ENCODE results near the gene NCAPH2.

Gene NCAPH2

GRCh38 chr22:50548921-50549790 lies 41.1 kb downstream of the NCAPH2 start:
- no peak for DNase-seq (ENCODE audit: low spot score)

- no peak for DNase-seq (ENCODE audit: low spot score)
Measured at GRCh38 chr22:50550395-50550794, 42.4 kb downstream of the NCAPH2 start.

- DNase-seq (ENCODE audit: low spot score) = no peak
Measured at GRCh38 chr22:50551160-50551752, 43.2 kb downstream of the NCAPH2 start.

- no peak for DNase-seq (ENCODE audit: low spot score)
Measured at GRCh38 chr22:50553310-50553709, 45.3 kb downstream of the NCAPH2 start.

GRCh38 chr22:50556703-50557102 lies 48.7 kb downstream of the NCAPH2 start:
- DNase-seq (ENCODE audit: low spot score) = no peak

GRCh38 chr22:50560034-50560433 lies 52.0 kb downstream of the NCAPH2 start:
- DNase-seq (ENCODE audit: low spot score) = no peak

GRCh38 chr22:50561401-50562358 lies 53.7 kb downstream of the NCAPH2 start:
- DNase-seq (ENCODE audit: low spot score) = no peak

- DNase-seq (ENCODE audit: low spot score) = peak; percentile 88
Measured at GRCh38 chr22:50562523-50563412, 54.7 kb downstream of the NCAPH2 start, which contains the start of gene SYCE3. TSS of gene SYCE3 (minus strand) at chr22:50562919. CDS start at chr22:50556405, 6,514 bp downstream.

GRCh38 chr22:50563413-50564160 lies 55.6 kb downstream of the NCAPH2 start:
- no peak for DNase-seq (ENCODE audit: low spot score)

GRCh38 chr22:50564289-50564688 lies 56.3 kb downstream of the NCAPH2 start:
- no peak for DNase-seq (ENCODE audit: low spot score)

GRCh38 chr22:50567721-50568252 lies 59.8 kb downstream of the NCAPH2 start:
- DNase-seq (ENCODE audit: low spot score) = no peak

GRCh38 chr22:50568626-50569025 lies 60.6 kb downstream of the NCAPH2 start:
- DNase-seq (ENCODE audit: low spot score) = no peak

- no peak for DNase-seq (ENCODE audit: low spot score)
Measured at GRCh38 chr22:50569041-50569459, 61.0 kb downstream of the NCAPH2 start.

GRCh38 chr22:50569896-50570535 lies 62.0 kb downstream of the NCAPH2 start:
- no peak for DNase-seq (ENCODE audit: low spot score)

- no peak for DNase-seq (ENCODE audit: low spot score)
Measured at GRCh38 chr22:50570861-50571260, 62.8 kb downstream of the NCAPH2 start.

GRCh38 chr22:50571264-50572175 lies 63.5 kb downstream of the NCAPH2 start:
- DNase-seq (ENCODE audit: low spot score) = no peak

GRCh38 chr22:50572965-50573364 lies 64.9 kb downstream of the NCAPH2 start:
- no peak for DNase-seq (ENCODE audit: low spot score)
